CD4-positive, alpha-beta T cell treated with Interleukin-12 subunit alpha and Interleukin-12 subunit beta, for 1 hour (primary cell): Measurements from ENCODE around the gene ELOA2.
"Not testable (repeated sequence)": the region's sequence is repeated elsewhere in the genome, so short reads cannot be mapped to it uniquely, and the experiment has no call there.

Source experiments
- DNase-seq: peaks from one replicate; pipeline ENCODE4 v3.0.0-alpha.2; 2020

ELOA2 gene, protein sequence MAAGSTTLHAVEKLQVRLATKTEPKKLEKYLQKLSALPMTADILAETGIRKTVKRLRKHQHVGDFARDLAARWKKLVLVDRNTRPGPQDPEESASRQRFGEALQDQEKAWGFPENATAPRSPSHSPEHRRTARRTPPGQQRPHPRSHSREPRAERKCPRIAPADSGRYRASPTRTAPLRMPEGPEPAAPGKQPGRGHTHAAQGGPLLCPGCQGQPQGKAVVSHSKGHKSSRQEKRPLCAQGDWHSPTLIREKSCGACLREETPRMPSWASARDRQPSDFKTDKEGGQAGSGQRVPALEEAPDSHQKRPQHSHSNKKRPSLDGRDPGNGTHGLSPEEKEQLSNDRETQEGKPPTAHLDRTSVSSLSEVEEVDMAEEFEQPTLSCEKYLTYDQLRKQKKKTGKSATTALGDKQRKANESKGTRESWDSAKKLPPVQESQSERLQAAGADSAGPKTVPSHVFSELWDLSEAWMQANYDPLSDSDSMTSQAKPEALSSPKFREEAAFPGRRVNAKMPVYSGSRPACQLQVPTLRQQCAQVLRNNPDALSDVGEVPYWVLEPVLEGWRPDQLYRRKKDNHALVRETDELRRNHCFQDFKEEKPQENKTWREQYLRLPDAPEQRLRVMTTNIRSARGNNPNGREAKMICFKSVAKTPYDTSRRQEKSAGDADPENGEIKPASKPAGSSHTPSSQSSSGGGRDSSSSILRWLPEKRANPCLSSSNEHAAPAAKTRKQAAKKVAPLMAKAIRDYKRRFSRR

GRCh38 chr18:47035156-47035671 lies at the start of gene ELOA2:
ELOA2 (minus strand) TSS chr18:47035621; CDS start chr18:47035264, 357 bp downstream.
- DNase-seq: no peak

- DNase-seq: no peak
These were observed 46.2 kb upstream of the ELOA2 start for GRCh38 chr18:47081578-47081977.

GRCh38 chr18:47080872-47081271 lies 45.5 kb upstream of the ELOA2 start:
- no peak for DNase-seq

- no peak for DNase-seq
These were observed 41.7 kb upstream of the ELOA2 start for GRCh38 chr18:47077111-47077510.

GRCh38 chr18:47075098-47075883 lies 39.9 kb upstream of the ELOA2 start:
- no peak for DNase-seq

DNA sequence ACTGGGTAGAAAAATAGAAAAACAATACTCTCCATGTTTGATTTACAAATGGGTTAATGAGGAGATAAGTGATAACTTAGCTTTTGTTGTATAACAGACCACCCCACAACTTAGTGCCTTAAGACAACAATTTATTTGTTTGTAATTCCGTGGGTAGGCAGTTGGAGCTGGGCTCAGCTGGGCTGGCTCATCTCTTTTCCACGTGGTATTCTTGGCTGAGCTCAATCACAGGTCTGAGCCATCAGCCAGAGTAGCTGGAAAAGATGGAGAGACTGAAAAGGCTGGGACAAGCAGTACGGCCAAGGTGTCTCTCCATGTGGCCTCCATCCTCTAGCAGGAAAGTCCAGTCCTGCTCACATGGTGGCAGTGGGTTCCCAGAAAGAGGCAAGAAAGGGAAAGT lies 32.2 kb upstream of the ELOA2 start:
- DNase-seq: no peak

DNA sequence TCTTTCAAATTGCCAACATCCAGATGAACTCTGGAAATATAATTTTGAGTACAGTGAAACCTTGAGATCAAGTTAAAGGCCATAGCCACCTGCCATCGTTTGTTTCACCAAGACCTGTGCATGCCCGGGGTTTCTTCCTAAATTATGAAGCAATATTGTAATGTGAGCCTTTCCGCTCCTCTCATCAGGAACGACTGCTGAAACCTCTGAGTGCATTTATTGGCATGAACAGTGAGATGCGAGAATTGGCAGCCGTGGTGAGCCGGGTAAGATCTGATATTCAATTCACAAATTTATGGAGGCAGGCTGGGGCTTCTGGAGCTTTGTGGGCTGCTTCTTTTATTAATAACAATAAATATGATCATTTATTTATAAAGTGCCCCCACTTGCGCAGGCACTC lies 27.7 kb upstream of the ELOA2 start:
- DNase-seq: no peak

DNA sequence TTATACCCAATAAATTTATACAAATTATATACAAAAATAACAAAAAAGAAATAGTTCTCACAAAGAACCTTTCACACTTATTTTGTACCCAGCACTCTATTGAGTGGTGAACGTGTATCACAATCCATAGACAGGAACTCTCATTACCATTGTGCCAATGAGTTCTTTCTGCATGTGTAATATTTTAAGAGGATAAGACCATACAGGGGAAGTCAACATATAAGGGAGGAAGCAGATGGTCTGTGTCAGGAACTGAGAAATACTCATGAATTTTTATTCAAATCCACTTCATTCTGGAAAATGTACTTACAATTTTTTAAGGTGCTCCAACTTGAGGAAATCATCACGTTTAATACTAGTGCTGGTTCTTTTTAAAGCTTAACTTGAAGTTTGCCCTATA lies 27.1 kb upstream of the ELOA2 start:
- no peak for DNase-seq

GRCh38 chr18:47054369-47054768 lies 18.9 kb upstream of the ELOA2 start:
- DNase-seq: no peak

- peak; percentile 34 for DNase-seq
These were observed 15.0 kb upstream of the ELOA2 start for GRCh38 chr18:47050468-47050867.

DNA sequence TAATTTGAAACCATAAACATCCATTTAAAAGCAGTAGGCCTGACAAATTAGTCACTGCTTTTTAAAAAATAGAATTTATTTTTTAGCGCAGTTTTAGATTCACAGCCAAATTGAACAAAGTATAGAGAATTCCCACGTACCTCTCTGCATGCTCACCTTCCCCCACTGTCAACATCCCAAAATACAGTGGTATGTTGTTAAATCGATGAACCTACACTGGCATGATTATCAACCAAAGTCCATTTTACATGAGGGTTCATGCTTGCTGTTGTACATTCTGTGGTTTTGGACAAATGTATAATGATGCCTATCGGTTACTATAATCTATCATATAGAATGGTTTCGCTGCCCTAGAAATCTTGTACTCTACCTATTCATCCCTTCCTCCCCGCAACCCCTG lies 5.6 kb upstream of the ELOA2 start:
- no peak for DNase-seq

DNA sequence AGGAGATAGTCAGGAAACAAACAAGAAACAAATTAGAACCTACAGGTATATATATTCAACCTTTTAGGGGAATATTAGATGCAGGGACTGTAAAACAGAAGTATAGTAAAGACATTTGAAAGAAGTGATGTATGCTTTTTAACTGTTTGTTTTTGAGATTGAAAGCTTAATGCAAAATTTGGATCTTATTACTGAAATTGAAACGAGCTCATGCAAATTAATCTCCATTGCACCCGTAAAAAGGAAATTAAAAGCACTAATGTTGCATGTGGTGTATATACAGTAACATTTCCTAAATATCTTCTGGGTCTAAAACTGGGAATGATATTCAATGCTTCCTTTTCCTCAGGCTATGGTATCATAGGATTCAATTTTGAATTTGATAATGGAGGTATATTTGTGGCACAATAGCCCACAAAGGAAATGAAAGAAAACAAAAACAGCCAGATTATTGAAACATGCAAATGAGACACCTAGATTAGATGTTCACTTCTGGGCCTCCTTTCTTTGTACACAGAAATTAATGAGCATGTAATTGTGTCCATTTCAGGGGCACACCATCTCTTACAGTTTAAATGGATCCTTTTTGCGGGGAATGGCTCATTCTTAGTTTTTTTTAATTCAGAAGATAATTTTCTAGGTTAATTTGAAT lies 1.6 kb upstream of the ELOA2 start:
- no peak for DNase-seq

DNA sequence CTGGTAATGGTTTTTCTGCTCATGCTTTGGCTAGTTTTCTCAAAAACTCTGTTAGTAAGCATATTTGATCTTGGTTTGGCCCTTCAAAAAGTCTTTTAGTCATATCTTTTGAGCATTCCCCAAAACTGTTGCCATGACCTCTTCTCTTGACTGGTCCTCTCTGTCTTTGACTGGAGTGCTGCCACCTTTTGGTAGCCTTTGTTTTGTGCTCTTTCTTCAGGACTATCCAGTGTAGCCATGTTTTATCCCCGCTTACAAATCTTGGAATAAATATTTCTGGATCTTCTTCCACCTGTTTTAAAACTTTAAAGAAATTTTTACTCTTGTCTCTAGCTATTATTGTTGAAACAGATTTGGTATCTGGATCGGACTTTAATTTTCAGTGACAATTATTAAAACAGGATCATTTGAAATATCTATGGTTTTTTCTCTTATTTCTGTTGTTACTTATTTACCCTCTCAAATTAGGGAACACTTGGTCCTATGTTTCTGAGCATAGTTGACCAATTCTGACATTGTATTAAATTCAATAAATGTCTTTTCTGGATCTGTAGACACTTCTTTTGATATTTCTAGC lies 965 bp upstream of the ELOA2 start:
- DNase-seq: no peak

- not testable (repeated sequence) for DNase-seq
These were observed 830 bp downstream of the ELOA2 start for GRCh38 chr18:47034591-47034990.

GRCh38 chr18:47032945-47033344 lies 2.5 kb downstream of the ELOA2 start:
- no peak for DNase-seq

DNA sequence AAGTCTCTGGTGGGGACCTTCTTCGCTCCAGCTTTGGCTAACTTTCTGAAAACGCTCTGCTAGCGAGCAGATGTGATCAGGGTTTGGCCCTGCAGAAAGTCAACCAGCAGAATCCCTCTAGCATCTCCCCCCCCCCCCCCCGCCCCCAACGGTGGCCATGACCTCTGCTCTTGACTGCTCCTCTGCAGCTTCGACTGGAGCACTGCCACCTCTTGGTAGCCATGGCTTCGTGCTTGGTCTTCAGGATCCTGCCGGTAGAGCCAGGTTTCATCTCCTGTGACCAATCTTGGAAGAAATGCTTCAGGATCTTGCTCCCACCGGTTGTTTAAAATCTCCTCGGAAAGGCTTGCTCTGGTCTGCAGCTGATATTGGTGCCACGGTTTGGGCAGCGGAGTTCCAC lies 4.5 kb downstream of the ELOA2 start:
- not testable (repeated sequence) for DNase-seq

- DNase-seq: not testable (repeated sequence)
These were observed 5.6 kb downstream of the ELOA2 start for GRCh38 chr18:47029684-47030353.

DNA sequence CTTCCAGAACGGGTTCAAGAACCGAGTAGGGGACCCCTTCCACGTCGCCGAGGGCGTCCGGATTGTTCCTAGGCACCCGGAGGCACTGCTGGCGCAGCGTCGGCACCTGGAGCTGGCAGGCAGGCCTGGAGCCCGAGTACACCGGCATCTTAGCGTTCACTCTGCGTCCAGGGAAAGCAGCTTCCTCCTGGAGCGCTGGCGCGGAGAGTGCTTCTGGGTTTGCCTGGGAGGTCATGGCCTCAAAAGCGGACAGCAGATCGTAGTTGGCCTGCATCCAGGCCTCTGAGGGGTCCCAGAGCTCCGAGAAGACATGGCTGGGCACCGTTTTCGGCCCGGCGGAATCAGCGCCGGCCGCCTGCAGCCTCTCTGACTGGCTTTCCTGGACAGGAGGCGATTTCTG lies 6.7 kb downstream of the ELOA2 start:
- DNase-seq: not testable (repeated sequence)

- DNase-seq: not testable (repeated sequence)
These were observed 9.8 kb downstream of the ELOA2 start for GRCh38 chr18:47025557-47026174.

DNA sequence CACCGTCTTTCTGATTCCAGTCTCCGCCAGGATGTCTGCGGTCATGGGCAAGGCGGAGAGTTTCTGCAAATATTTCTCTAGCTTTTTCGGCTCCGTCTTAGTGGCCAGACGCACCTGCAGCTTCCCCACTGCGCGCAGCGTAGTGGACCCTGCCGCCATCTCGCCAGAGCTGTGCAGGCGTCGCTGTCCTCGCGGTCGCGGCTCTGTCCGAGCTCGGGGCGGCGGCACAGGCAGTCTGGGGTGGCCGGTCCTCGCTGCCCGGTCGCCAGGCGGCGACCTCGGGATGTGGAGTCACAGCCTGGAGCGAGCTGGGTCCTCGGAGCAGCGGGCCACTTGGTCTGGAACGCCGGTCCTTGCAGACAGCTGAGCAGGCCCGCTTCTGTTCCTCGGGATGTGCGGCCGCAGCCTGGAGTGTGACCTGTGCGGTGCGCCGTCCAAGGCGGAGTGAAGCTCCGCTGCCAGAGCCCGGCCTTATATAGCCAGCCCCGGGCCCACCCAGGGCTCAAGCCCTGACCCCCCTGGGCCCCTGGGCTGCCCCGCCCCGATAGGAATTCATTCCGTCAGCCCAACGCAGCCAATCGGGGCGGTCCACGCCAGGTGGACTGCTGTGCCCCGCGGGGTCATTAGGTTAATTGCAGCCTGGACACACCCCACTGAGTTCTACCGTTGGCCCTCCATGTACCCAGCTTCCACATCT lies 11.5 kb downstream of the ELOA2 start:
- not testable (repeated sequence) for DNase-seq
